ENCODE measurements around the gene AGAP1. TPM values are rescaled to one million over a fixed set of nuclear protein-coding genes. Genes with fewer than 3 reads are reported as not detected.

The AGAP1 gene
- total RNA-seq, 2 donors from 2014 or later, result 19.1 to 20.8 TPM

DNA sequence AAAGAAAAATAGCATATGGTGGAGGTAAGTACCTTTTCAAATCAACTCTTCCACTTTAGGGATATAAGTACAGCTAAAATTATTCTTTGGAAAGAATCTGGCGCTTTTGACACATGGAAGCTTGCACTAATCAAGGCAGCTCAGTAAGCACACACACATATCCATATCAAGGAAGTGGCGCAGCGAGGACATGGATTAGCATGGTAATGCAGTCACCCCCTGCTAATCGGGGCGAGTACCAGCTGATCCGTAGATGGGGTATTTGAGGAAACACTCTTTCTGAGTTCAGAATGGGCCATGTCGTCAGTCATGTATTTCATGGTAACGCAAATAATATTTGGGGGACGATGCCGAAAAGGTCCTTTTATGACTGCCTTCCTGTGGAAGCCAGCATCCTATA is 429.0 kb downstream of the AGAP1 start:
- H3K4me1 ChIP-seq (ENCODE audit: control insufficient read depth in 1 of 2, low read depth in 2 of 2), result no peaks in the 10 kb centered on the region
- H3K36me3 ChIP-seq, result no peaks in the 10 kb centered on the region
- no peak overlapping the region for H3K27ac ChIP-seq
- no peak for DNase-seq (ENCODE audit: low spot score)
- TF ChIP-seq, protein P1, sequence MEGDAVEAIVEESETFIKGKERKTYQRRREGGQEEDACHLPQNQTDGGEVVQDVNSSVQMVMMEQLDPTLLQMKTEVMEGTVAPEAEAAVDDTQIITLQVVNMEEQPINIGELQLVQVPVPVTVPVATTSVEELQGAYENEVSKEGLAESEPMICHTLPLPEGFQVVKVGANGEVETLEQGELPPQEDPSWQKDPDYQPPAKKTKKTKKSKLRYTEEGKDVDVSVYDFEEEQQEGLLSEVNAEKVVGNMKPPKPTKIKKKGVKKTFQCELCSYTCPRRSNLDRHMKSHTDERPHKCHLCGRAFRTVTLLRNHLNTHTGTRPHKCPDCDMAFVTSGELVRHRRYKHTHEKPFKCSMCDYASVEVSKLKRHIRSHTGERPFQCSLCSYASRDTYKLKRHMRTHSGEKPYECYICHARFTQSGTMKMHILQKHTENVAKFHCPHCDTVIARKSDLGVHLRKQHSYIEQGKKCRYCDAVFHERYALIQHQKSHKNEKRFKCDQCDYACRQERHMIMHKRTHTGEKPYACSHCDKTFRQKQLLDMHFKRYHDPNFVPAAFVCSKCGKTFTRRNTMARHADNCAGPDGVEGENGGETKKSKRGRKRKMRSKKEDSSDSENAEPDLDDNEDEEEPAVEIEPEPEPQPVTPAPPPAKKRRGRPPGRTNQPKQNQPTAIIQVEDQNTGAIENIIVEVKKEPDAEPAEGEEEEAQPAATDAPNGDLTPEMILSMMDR (IDR thresholded peaks at IDR 0.05), result no peak
- no peaks in the 10 kb centered on the region for H3K27me3 ChIP-seq (replicated peaks; ENCODE audit: insufficient read depth)
- H3K4me3 ChIP-seq, result no peak overlapping the region
- no peak for ATAC-seq (ENCODE audit: insufficient number of reproducible peaks, low FRiP score, low read depth)
- no peaks in the 10 kb centered on the region for H3K9me3 ChIP-seq

DNA sequence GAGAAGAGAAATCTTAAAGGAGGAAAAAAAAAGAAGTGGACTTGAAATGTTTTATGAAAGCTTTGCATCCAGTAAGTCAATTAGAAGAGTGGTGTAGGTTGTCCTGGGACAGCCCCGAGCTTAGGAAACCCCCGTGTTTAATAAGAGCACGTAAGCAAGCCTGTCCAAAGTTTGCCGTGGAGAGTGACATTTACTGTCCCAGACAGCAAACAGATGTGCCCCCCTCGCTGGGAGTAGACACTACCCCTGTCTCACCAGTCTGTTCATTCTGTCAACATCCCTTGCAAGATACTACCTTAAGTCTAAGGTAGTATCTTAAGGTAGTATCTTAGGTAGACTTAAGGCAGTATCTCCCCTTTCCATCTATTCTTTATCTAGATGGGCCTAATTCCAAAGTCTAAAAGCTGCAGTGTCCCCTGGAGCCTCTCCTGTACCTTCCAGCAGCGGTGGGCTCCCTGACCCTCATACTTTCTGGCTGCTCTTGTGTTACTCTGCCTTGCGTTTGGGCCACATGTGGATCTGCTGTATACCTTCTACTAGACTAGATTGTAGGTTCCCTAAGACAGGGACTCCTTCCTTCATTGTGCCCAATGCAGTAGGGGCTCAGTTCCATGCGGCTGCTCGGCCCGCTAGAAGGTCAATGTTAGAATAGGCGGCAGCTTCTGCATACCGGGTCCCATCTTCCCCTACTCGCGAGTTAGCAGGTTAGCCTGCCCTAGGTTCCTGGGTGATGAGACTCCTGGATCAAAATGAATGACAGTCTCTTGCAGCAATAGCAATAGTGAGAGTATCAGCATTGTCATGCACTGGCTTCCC is 430.2 kb downstream of the AGAP1 start:
- no peaks in the 10 kb centered on the region for H3K9me3 ChIP-seq
- TF ChIP-seq, protein P1 (IDR thresholded peaks at IDR 0.05), result no peak
- H3K36me3 ChIP-seq, result no peaks in the 10 kb centered on the region
- H3K27ac ChIP-seq, result no peak overlapping the region
- DNase-seq (ENCODE audit: low spot score) (no peak), ATAC-seq (ENCODE audit: insufficient number of reproducible peaks, low FRiP score, low read depth) (no peak)
- no peak overlapping the region for H3K4me3 ChIP-seq
- no peaks in the 10 kb centered on the region for H3K27me3 ChIP-seq (replicated peaks; ENCODE audit: insufficient read depth)
- no peaks in the 10 kb centered on the region for H3K4me1 ChIP-seq (ENCODE audit: control insufficient read depth in 1 of 2, low read depth in 2 of 2)

DNA sequence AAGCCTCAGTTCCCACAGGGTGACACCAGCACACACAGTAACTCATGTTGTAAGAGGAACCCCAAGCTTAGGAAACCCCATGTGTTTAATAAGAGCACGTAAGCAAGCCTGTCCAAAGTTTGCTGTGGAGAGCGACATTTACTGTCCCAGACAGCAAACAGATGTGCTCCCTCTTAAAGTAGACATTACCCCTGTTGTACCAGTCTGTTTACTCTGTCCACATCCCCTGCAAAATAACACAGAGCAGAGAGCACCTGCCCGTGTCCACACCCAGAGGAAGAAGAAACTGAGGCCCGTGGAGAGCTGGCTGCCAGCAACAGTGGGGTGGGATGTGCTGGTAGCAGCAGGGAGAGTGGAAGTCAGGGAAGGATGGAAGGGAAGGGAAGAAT is 430.8 kb downstream of the AGAP1 start:
- Histone ChIP-seq H3K4me1 (ENCODE audit: control insufficient read depth in 1 of 2, low read depth in 2 of 2) (no peaks in the 10 kb centered on the region), H3K9me3 (no peaks in the 10 kb centered on the region), H3K27ac (no peak overlapping the region), H3K4me3 (no peak overlapping the region), H3K27me3 (replicated peaks; ENCODE audit: insufficient read depth) (no peaks in the 10 kb centered on the region), H3K36me3 (no peaks in the 10 kb centered on the region)
- DNase-seq (ENCODE audit: low spot score), result no peak
- TF ChIP-seq, protein P1 (IDR thresholded peaks at IDR 0.05), result no peak
- ATAC-seq (ENCODE audit: insufficient number of reproducible peaks, low FRiP score, low read depth), result no peak

DNA sequence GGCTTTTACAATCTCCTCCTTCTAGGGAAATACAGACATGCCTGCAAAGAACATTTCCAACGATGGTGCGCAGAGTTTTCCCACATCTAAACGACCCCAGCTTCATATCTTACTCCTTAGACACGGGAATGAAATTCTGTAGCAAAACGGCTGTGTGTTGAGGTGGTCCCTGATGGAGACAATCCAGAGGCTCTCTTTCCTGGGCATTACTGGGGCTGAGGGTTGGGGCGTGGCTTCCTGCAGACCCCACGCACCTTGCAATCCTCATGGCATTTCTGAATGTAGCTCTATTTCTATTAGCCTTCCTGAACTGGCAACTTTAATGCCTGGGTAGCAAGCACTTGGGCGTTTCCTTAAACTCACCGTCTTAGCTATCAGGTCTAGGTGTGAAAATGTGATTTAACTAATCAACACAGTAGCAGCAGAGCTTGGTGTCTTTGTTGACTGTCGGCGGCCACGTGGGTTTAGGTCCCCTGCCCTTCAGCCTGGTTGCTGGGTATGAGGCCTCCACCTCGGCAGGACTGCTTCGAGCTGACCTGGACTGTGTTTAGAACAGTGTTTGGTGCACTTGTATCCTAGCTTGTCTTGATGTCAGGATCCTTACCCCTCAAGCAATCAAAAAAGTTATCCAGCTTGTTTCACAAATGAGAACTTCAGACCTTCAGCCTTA is 431.5 kb downstream of the AGAP1 start:
- H3K4me3 ChIP-seq, result no peak overlapping the region
- no peaks in the 10 kb centered on the region for H3K4me1 ChIP-seq (ENCODE audit: control insufficient read depth in 1 of 2, low read depth in 2 of 2)
- H3K27ac ChIP-seq, result no peak overlapping the region
- no peak for ATAC-seq (ENCODE audit: insufficient number of reproducible peaks, low FRiP score, low read depth)
- H3K36me3 ChIP-seq, result no peaks in the 10 kb centered on the region
- H3K9me3 ChIP-seq, result no peaks in the 10 kb centered on the region
- DNase-seq (ENCODE audit: low spot score), result no peak
- TF ChIP-seq, protein P1 (IDR thresholded peaks at IDR 0.05), result no peak
- H3K27me3 ChIP-seq (replicated peaks; ENCODE audit: insufficient read depth), result no peaks in the 10 kb centered on the region

DNA sequence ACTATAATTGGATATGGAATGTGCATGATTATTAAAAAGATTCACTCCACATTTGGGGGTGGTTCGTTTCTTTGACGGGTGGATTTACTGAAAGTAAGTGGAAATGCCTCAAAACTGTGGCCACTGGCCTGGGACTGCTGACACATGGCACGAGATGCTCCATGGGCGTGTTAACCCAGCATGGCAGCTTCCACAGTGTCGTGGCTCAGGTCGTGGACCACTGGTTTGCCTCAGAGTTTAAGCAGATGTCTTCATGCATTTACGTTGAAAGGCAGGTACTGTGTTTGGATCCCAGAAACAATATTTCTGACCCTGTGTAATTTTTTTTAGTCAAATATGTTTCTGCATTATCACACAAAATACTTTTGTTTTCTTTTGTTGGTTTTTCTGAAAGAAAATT is 432.4 kb downstream of the AGAP1 start:
- no peaks in the 10 kb centered on the region for H3K9me3 ChIP-seq
- H3K27ac ChIP-seq, result no peak overlapping the region
- H3K4me3 ChIP-seq, result no peak overlapping the region
- no peak for DNase-seq (ENCODE audit: low spot score)
- no peaks in the 10 kb centered on the region for H3K4me1 ChIP-seq (ENCODE audit: control insufficient read depth in 1 of 2, low read depth in 2 of 2)
- TF ChIP-seq, protein P1 (IDR thresholded peaks at IDR 0.05), result no peak
- H3K27me3 ChIP-seq (replicated peaks; ENCODE audit: insufficient read depth), result no peaks in the 10 kb centered on the region
- no peaks in the 10 kb centered on the region for H3K36me3 ChIP-seq
- ATAC-seq (ENCODE audit: insufficient number of reproducible peaks, low FRiP score, low read depth), result no peak

Measured in thoracic aorta (tissue), 2 donors.